Sigmoid colon (tissue), 7 donors: ENCODE results near the gene IFIT2. TPM values are rescaled to one million over a fixed set of nuclear protein-coding genes. Genes with fewer than 3 reads are reported as not detected.
A peak's percentile ranks its signal among the peaks of the same experiment; 100 is the strongest.

Experiments
- DNase-seq: peaks from one replicate; pipeline ENCODE4 v3.0.0-alpha.2; 2019
- H3K27ac ChIP-seq, 4 donors: fragments of 200-600 bp; sonication (generic); one replicate each; pipeline ENCODE4 v1.5.1; 2016 to 2019; ENCODE audit warnings: mild to moderate bottlenecking in 1 of 4
- H3K27me3 ChIP-seq, 3 donors: fragments of 200-600 bp; sonication (generic); one replicate each; pipeline ENCODE4 v1.5.1; 2019; ENCODE audit warnings: mild to moderate bottlenecking in 1 of 3
- H3K36me3 ChIP-seq, 4 donors: fragments of 200-600 bp; sonication (generic); one replicate each; pipeline ENCODE4 v1.5.1; 2016 to 2019
- H3K4me1 ChIP-seq, 4 donors: fragments of 200-600 bp; sonication (generic); one replicate each; pipeline ENCODE4 v1.5.1; 2017 to 2019
- H3K4me3 ChIP-seq, 4 donors: fragments of 200-600 bp; sonication (generic); one replicate each; pipeline ENCODE4 v1.5.1; 2017 to 2019; ENCODE audit warnings: mild to moderate bottlenecking in 2 of 4, moderate library complexity in 1 of 4
- H3K9me3 ChIP-seq, 4 donors: fragments of 200-600 bp in 3 of 4; sonication (generic) in 3 of 4; one replicate each; pipeline versions ENCODE4 v1.5.1 to v1.6.1; 2013 to 2019
- CTCF ChIP-seq, 4 experiments: fragments of 450-650 bp in 3 of 4; fragments of 200-600 bp in 1 of 4; IDR thresholded peaks; one replicate each; pipeline ENCODE4 v1.5.1; 2016 to 2019; ENCODE audit warnings: antibody characterized with exemption in 4 of 4, mild to moderate bottlenecking in 3 of 4, moderate library complexity in 2 of 4
- EP300 ChIP-seq, 4 donors: sonication (generic); formaldehyde crosslinking; IDR thresholded peaks; one replicate each; pipeline ENCODE4 v1.6.1; 2017; ENCODE audit warnings: antibody characterized with exemption in 4 of 4
- POLR2A ChIP-seq, 2 donors: fragments of 450-650 bp; IDR thresholded peaks; one replicate each; pipeline ENCODE4 v1.6.1; 2016; ENCODE audit warnings: antibody characterized with exemption in 2 of 2, mild to moderate bottlenecking in 2 of 2, moderate library complexity in 2 of 2
- POLR2AphosphoS5 ChIP-seq, 4 donors: sonication (generic); formaldehyde crosslinking; IDR thresholded peaks; one replicate each; pipeline ENCODE4 v1.6.1; 2017; ENCODE audit warnings: antibody characterized with exemption in 4 of 4
- WGBS, 2 donors: extraction: QIAGEN DNeasy Blood & Tissue Kit; methylation state at CpG; one replicate each; pipeline ENCODE4 v1.1.7; 2013; 5-methylcytosine and 5-hydroxymethylcytosine counted together
- intact Hi-C: fragments of 100-400 bp; cut with DNase I; formaldehyde crosslinking; loops from one replicate; pipeline ENCODE4 v1.15.1; 2023
- polyA plus RNA-seq, 3 donors: library from polyadenylated mRNA; stranded (reverse); fragments of 200-250 nt; gene quantifications; one replicate each; pipeline ENCODE4 v1.2.3, GENCODE V29; 2013
- total RNA-seq, 4 donors: library from RNA; depleted of rRNA; stranded (reverse); fragments of >200 nt; gene quantifications; one replicate each; pipeline ENCODE4 v1.1.0, GENCODE V29; 2016
- donor health status: healthy with polysubstance abuse.
- donor health status: Bipolar disorder and iron deficiency.
- donor health status: healthy.

IFIT2 gene
- total and polyA plus RNA-seq, 7 donors = 2.0 to 13.9 (median 3.9) TPM

GRCh38 chr10:89262086-89263051 is 39.5 kb upstream of the IFIT2 start:
- no peaks in the 10 kb centered on the region for H3K9me3 ChIP-seq
- H3K4me1 ChIP-seq = peaks cover 0 to 38% (median 26%) of the 10 kb centered on the region in 4 donors
- H3K27me3 ChIP-seq = no peaks in the 10 kb centered on the region
- H3K4me3 ChIP-seq = no peak overlapping the region
- intact Hi-C loops = no loop called here
- DNase-seq = no peak
- WGBS, 2 donors = 85 to 88% methylated on average over 5 of the region's 5 CpGs
- no peaks in the 10 kb centered on the region for H3K36me3 ChIP-seq
- TF ChIP-seq EP300 (IDR thresholded peaks at IDR 0.05) (no peak), POLR2A (IDR thresholded peaks at IDR 0.05) (no peak), CTCF (IDR thresholded peaks at IDR 0.05) (no peak), POLR2AphosphoS5 (IDR thresholded peaks at IDR 0.05) (no peak)
- H3K27ac ChIP-seq = peak overlapping the region in 1 of 4 donors; percentile 33

GRCh38 chr10:89263091-89263490 is 38.8 kb upstream of the IFIT2 start:
- TF ChIP-seq EP300 (IDR thresholded peaks at IDR 0.05) (no peak), POLR2AphosphoS5 (IDR thresholded peaks at IDR 0.05) (no peak), POLR2A (IDR thresholded peaks at IDR 0.05) (no peak), CTCF (IDR thresholded peaks at IDR 0.05) (no peak)
- H3K27me3 ChIP-seq = no peaks in the 10 kb centered on the region
- peak overlapping the region in 1 of 4 donors; percentile 33 for H3K27ac ChIP-seq
- no peaks in the 10 kb centered on the region for H3K36me3 ChIP-seq
- H3K4me1 ChIP-seq = peaks cover 0 to 38% (median 26%) of the 10 kb centered on the region in 4 donors
- H3K9me3 ChIP-seq = no peaks in the 10 kb centered on the region
- no peak for DNase-seq
- intact Hi-C loops = no loop called here
- H3K4me3 ChIP-seq = no peak overlapping the region
- WGBS, 2 donors = 91 to 92% methylated on average over 1 of the region's 1 CpG

- Histone ChIP-seq H3K4me3 (no peak overlapping the region), H3K27ac (no peak overlapping the region), H3K4me1 (peaks cover 0 to 38% (median 26%) of the 10 kb centered on the region in 4 donors), H3K27me3 (no peaks in the 10 kb centered on the region), H3K9me3 (no peaks in the 10 kb centered on the region), H3K36me3 (no peaks in the 10 kb centered on the region)
- intact Hi-C loops = no loop called here
- WGBS, 2 donors = 86 to 91% methylated on average over 1 of the region's 1 CpG
- TF ChIP-seq POLR2AphosphoS5 (IDR thresholded peaks at IDR 0.05) = no peak
- no peak for TF ChIP-seq EP300 (IDR thresholded peaks at IDR 0.05)
- no peak for TF ChIP-seq CTCF (IDR thresholded peaks at IDR 0.05)
- no peak for TF ChIP-seq POLR2A (IDR thresholded peaks at IDR 0.05)
- no peak for DNase-seq
Measured at GRCh38 chr10:89263531-89263930, 38.3 kb upstream of the IFIT2 start.

GRCh38 chr10:89266721-89267453 is 35.0 kb upstream of the IFIT2 start:
- Histone ChIP-seq H3K4me3 (no peak overlapping the region), H3K9me3 (no peaks in the 10 kb centered on the region), H3K36me3 (no peaks in the 10 kb centered on the region), H3K27ac (peak overlapping the region in 2 of 4 donors; percentile 52 to 53), H3K27me3 (no peaks in the 10 kb centered on the region), H3K4me1 (peaks cover 0 to 23% (median 18%) of the 10 kb centered on the region in 4 donors)
- no peak for DNase-seq
- no peak for TF ChIP-seq POLR2AphosphoS5 (IDR thresholded peaks at IDR 0.05)
- no peak for TF ChIP-seq CTCF (IDR thresholded peaks at IDR 0.05)
- no peak for TF ChIP-seq EP300 (IDR thresholded peaks at IDR 0.05)
- no peak for TF ChIP-seq POLR2A (IDR thresholded peaks at IDR 0.05)
- 19 to 42% methylated on average over 1 of the region's 1 CpG for whole genome bisulfite sequencing, 2 donors
- intact Hi-C loops = no loop called here
